CD4-positive, alpha-beta T cell treated with Interleukin-17A for 1 hour (primary cell): ENCODE results near the gene NOTCH4.
"Not testable (repeated sequence)": the region's sequence is repeated elsewhere in the genome, so short reads cannot be mapped to it uniquely, and the experiment has no call there.

Experiments used
- DNase-seq: peaks from one replicate; pipeline ENCODE4 v3.0.0-alpha.2; 2020

NOTCH4 gene

DNA sequence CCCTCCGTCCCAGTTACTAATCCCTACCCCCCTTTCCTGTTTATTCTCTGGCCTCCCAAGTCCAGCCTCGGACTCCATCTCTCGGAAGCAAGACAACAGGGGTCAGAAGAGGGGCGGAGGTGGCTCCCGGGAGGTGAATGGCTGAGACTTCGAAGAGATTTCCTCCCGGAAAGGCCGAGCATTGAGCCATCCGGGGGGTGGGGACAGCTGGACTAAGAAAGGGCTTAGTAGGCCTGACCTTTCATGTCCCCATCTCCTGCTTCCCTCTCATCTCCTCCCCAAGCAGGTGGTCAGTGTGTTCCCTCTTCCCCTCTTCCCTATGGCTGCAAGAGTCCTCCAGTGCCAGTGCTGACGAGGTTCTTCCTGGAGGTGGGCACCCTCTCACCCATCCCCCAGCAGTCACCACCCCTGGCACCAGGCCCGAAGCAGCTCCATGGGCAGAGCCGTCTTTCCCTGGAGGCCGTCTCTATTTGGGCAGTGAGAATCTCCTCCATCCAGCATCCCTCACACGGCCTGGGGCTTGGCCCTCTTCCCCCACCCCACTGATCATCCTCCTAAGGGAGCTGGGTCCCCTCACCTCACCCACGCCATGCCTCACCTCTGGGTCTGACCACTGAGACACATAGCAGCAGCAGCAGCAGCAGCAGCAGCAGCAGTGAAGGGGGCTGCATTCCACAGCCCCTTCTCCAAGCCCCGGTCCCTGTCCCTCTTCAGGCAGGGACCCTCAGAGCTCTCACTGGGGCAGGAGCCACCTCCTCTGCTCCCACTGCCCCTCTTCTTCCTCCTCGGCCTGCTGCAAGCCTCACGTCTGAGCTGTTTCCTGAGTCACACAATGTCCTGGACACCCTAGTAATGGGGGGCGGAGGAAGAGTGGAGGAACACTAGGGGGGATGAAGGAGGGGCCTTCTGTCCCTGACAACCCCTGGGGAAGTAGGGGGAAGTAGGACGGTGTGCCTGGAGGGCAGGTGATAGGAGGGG, at the start of gene NOTCH4:
Gene NOTCH4 (minus strand): TSS at position 810 of the 978 bp plus-strand sequence. CDS start 139 bp downstream, at position 671.
- no peak for DNase-seq

DNA sequence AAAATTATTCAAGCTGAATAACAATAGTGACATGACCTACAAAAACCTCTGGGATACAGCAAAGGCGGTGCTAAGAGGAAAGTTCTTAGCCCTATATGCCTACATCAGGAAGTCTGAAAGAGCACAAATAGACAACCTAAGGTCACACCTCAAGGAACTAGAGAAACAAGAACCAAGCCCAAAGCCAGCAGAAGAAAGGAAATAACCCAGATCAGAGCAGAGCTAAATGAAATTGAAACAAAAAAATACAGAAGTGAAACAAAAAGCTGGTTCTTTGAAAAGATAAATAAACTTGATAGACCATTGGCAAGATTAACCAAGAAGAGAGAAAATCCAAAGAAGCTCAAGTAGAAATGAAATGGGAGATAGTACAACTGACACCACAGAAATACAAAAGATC, 47.6 kb upstream of the NOTCH4 start:
- DNase-seq = peak; percentile 42

DNA sequence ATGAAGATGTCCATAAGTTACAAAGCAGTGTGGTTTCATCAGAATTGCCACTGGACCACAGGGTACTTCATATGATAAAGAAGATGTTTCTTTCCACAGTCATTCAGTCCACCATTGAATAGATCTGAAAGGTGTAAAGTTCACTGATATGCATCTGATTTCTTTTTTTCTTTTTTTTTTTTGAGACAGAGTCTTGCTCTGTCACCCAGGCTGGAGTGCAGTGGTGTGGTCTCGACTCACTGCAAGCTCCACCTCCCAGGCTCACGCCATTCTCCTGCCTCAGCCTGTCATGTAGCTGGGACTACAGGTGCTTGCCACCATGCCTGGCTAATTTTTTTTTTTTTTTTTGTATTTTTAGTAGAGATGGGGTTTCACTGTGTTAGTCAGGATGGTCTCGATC, 44.6 kb upstream of the NOTCH4 start:
- DNase-seq = not testable (repeated sequence)

DNA sequence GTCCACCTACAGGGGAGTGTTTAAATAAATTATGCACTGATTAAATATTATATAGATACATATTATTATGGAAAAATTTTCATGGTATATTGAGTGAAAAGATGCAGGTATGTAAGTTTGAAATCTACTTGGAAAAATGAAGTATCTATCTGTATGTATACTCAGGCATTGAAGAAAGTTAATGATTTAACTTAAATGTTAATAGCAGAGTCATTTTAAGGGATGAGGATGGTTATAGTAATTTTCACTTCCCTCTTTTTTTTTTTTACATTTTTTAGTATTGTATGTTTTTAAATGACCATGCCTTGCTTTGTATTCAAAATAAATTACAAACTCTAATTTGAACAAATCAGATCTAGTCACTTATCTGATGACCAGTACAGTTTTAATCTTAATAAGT, 43.2 kb upstream of the NOTCH4 start:
- no peak for DNase-seq

DNA sequence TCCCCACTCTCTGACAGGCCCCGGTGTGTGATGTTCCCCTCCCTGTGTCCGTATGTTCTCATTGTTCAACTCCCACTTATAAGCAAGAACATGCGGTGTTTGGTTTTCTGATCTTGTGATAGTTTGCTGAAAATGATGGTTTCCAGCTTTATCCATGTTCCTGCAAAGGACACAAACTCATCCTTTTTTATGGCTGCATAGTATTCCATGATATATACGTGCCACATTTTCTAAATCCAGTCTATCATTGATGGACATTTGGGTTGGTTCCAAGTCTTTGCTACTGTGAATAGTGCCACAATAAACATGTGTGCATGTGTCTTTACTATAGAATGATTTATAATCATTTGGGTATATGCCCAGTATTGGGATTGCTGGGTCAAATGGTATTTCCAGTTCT, 33.4 kb upstream of the NOTCH4 start:
- DNase-seq = not testable (repeated sequence)

DNA sequence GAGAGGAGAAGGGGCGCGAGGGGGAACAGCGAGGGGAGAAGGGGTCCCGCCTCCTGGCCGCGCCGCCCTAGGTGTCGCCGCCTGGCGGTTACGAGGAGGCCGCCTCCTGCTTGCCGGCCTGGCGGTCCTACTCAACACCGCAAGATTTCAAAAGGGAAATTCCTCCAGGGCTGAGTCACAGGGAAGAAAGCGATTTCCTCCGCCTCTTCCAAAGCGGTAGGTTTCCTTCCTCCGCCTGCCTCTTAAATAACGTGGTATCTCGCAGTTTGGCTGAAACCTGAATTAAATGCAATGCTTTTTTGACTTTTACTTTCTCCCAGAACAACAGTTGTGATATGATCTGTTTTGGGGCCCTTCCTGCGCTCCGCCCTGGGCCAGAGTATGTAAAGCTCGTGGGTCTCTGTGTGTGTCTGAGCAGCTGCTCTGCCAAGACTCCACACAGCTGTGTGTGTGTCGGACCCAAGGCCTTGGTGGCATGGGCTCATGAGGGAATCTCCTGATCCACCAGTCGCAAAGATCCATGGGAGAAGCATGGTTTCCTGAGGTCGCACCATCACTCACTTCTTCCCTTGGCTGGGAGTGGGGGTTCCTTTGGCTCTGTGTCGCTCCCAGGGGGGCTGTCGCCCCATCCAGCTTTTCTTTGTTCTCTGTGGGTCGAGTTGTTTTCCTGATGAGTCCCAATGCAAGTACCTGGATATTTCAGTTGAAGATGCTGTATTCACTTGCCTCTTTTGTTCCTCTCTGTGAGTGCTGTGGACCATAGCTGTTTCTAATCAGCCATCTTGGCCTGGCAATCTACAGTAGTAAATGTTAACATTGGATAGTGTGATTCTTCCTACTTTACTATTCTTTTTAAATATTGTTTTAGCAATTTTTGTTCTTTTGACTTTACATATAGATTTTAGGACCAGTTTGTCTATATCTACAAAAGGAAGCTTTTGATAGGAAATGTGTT, 31.6 kb upstream of the NOTCH4 start:
- DNase-seq = peak; percentile 68

DNA sequence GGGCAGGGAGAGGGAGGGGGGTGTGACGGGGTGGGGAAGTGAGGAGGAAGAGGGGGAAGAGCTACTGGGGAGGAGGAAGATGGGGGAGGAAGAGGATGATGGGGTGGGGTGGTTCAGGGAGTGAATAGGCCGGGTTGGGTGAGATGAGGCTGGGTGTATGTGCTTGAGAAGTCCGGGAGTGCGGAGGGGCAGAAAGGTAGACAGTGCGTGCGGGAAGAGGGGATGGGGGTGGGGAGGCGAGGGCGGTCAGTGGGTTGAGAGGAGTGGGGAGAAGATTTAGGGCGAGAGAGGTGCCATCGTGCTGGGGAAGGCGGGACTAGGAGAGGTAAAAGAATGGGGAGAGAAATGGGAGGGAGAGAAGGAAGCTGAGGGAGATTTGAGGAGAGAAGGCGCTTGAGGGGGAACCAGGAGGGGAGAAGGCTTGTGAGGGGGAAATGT, 30.9 kb upstream of the NOTCH4 start:
- no peak for DNase-seq

DNA sequence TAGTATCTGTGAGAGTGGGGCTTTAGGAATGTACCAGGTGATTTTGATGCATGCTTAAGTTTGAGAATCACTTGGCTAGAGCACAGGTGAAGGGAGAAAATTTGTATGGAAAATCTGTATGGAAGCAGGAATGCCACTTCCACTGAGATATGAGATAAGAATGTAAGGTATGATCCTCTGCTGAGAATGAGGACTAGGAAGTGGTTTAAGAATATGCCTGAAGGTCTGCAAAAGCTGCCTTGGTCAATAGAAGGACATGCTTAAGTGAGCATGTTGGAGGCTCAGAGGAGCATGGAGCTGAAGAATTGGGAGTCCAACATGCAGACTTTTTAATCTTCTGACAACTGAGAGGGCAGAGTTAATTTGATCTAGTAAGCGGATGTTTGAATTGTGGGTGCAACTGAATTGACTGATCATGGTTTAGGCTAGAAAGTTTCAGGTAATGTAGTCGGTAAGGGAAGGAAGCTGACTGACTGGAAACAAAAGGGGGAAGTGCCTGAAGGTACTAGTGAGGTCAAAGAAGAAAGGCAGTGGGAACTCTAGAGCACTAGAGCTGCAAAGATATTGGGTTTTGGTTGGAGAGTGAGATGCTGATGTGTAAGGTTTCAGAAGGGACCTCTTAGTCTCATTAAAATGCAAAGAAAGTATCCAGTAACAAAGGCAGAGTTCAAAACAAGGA, 28.6 kb upstream of the NOTCH4 start:
- DNase-seq = no peak

DNA sequence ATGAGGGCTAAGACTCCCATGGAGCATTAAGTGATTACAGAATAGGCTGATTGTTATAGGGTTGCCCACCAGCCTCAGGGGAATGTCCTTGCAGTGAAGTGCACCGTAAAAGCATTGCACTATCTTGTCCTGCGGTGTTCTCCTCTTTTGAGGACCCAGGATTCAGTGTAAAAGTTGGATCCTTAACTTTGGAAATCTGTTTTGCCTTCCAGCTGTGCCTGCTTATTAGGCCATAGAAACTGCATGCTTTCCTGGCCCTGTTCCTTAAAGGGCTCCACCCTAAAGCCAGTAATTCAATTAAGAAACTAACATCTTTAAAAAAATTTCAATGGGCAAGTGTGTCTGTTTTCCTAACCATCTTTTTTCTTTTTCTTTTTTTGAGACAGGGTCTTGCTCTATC, 25.4 kb upstream of the NOTCH4 start:
- DNase-seq = no peak

DNA sequence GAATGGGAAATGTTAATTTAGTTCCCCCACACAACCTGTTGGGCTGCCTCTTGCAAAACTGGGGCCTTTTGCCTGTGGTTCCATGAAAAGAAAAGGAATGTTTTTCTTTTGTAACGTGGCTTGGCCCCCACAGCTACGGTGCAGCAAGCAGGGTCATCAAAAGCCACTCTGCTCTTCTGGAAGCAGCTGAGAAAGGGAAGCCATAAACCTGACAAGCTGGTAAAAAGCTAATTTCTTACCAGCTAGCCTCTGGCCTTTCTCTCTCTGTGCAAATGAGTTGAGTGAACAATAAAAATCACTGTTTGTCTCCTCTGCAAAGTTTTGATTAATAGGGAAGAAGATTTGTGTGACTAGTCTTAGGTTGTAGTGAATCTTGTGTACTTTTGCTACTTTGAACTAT, 23.5 kb upstream of the NOTCH4 start:
- DNase-seq = no peak

DNA sequence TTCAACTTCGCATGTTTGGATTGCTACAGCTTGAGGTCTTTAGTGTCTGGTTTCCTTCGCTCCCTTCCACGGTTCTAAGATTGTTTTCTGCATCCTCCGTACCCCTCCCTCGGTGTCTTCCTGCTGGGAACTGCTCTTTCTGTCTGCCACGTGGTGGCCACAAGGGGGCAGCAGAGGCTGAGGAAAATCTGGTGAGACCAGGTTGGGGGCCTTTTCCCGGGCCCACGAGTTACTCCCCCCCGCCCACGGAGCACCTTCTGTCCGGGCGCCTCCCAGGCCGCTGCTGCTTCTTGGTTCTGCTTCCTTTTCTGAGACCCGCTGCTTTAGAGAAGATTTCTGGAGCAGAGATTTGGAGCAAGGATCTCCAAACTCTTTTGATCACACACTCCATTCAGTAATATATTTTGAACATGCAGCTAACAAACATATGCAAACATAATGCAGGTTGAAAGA, 21.1 kb upstream of the NOTCH4 start:
- DNase-seq = peak; percentile 76

DNA sequence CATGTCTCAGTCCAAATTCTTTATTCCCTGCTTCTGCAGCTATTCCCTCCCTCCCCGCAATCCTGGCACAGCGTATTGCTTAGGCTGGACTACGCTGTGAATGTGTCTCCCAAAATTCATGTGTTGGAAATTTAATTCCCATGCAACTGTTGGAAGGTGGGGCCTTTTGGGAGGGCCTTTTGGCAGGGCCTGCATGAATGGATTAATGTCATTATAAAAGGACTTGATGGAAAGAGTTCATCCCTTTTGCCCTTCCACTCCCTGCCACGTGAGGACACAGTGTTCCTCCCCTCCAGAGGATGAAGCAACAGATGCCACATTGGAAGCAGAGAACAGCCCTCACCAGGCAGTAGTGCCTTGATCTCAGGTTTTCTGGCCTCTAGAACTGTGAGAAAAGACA, 20.4 kb upstream of the NOTCH4 start:
- no peak for DNase-seq

DNA sequence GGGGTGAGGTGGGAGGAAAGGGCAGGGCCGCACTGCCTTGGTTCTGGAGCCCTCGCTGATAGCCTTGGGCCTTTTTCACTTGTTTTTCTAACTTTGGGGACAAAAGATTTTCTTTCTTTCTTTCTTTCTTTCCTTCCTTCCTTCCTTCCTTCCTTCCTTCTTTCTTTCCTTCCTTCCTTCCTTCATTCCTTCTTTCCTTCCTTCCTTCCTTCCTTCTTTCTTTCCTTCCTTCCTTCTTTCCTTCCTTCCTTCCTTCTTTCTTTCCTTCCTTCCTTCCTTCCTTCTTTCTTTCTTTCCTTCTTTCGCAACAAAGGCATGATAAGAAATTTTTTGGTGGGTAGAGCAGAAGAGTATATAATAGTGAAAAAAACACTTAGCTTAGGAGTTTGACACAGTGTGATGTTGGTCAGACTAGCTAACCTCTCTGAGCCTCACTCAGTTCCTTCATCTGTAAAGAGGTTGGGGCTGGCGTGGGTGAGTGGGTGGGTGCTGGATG, 18.5 kb upstream of the NOTCH4 start:
- not testable (repeated sequence) for DNase-seq

DNA sequence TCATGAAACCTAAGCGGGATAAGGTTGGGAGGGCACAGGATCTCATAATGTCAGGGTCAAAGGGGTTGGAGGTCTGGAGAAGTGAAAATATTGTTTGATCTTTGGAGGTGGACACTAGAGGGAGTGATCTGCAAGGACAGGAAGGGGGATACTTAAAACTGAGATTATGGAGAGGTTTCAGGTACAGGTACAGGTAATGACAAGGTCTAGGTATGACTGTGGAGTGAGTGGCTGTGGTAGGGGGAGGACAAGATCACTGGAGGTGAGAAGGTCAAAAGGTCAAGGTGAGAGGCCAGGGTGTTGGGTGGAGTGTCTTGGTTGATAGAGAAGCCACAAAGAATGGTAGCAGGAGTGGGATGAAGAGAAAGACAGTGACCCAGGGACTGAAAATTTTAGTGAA, 16.8 kb upstream of the NOTCH4 start:
- no peak for DNase-seq

DNA sequence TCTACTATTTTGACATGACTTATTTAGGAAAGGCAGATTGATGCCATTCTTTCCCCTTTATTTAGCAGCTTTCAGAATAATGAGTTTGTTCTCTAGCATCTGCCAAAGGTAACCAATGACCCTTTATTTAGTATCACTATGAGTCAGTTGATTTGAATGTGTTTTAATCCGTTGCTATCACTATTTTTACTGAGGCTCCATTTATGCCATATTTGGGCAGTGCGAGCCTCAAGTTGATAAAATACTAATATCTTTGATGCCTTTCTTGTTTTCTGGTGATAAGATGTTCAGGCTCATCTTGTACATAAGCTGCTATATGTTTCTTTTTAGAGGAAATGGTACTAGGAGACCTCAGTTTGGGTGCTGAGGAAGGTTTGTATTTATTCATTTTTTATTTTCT, 15.6 kb upstream of the NOTCH4 start:
- no peak for DNase-seq

DNA sequence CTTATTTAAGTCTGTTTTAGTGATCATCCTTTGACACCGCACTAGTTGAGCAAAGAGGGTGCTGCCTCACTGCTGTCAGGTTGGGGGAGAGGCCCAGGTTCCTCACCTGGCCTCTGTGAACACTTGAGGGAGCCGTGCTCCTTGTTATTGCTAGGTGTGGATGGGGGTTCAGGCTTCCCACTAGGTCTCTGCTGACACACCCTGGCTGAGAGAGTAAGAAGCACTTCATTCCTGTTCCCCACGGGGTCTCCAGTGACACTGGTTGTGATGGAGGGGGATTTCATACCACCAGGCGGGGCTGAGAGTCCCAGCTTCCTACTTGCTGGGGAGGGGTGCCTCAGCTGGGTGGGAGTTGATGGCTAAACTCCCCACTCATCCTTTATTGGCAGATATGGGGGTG, 11.1 kb upstream of the NOTCH4 start:
- peak; percentile 13 for DNase-seq

DNA sequence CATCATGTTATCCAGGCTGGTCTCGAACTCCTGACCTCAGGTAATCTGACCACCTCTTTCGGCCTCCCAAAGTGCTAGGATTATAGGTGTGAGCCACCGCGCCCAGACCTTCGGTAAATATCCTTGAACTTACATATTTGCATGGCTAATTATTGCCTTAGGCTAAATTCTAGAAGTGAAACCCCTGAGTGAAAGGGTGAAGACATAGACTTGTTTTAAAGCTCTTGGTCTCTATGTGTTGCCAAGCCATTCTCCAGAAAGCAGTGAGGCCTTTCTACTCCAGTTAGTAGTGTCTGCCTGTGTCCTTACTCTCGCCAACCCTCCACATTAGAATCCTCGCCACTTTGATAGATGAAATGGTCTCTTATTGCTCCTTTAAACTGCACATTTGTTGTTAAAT, 2.6 kb upstream of the NOTCH4 start:
- DNase-seq = no peak

DNA sequence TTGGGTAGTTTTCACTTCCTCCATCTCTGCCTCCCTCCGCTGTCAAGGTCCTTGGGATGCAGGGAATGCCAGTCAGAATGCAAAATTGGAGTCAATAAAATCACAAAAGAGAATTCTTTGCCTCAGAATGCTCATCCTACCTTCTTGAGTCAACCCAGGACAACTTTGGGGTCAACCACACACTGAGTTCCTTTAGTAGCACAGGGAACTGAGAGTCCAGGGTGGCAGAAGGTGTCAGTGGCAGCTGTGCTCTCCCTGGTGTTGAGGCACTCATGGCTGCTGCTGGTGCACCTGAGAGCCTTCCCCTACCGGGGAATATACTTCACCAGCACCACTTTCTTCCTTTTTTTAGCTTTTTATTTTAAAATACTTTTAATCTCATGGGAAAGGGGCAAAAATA, 829 bp upstream of the NOTCH4 start:
- DNase-seq = no peak

DNA sequence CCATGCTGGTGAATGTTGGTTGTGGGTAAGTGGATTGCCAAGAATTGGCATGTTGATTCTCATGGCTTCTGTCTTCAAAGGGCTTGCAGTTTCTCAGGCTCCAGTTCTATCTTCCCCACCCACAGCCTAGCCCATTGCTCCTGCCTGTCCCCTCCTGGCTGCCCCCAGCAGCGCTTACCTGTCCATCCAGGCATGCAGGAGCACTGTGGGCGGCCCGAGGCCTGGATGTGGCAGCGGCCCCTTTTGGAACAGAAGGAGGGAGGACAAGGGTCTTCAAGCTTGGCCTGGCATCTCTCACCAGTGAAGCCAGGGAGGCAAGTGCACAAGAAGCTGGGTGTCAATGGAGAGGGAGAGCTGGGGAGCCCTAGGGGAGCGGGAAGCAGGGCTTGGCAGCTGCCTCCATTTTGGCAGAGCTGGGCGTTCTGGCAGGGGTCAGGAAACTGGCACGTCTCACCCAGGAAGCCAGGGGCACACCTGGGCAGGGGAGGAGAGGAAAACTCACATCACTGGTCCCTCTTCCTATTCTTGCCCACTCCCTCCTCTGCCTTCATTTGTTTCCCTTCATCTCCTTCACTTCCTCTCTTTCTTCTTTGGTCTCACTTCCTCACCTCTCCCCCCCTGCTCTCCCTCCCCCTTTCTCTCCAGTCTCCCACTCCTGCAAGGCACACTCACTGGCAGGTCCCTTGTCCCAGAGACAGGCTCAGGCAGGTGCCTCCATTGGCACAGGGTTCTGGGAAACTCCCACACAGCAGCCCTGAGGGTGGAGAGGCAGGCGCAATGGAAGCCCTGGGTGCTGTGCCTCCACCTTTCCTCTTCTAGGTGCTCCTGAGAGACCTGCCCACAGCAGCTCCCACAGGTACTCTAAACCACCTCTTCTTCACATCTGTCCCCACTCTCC, 1.3 kb downstream of the NOTCH4 start:
- no peak for DNase-seq

DNA sequence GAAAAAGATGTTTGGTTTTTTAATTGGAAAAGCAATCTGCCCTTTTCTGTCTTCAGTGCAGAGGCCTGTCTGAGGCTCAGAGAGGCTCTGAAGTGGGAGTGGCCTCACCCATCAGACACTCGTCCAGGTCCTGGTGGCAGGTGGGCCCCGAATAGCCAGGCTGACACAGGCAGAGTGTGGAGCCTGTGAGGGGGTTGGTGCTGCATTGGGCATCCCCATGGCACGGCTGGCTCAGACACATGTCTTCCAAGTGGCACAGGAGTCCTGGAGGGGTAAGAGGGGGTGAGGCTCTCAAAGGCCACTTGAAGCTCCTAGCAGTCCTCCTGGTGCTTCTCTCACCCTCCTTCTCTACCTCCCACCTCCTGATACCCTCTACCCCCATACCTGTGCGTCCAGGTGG, 3.8 kb downstream of the NOTCH4 start:
- no peak for DNase-seq

DNA sequence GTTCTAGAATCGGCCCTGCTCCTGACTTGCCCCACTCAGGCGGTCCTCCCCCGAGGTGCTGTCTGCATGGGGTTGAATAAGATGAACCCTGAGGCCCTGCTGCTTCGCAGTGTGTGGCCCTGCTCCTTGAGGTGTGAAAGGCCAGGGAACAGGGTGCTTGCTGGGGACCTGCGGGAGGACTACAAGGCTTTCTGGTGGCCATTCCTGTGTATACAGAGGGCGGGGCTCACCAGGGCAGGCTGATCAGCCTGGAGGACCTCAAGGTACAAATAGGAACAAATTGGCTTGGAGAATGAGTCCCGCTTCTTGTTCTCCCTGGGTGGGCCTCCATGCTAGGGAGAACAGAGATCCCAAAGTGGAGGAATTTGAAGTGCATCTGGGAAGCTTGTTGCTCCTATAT, 5.7 kb downstream of the NOTCH4 start:
- DNase-seq = no peak

DNA sequence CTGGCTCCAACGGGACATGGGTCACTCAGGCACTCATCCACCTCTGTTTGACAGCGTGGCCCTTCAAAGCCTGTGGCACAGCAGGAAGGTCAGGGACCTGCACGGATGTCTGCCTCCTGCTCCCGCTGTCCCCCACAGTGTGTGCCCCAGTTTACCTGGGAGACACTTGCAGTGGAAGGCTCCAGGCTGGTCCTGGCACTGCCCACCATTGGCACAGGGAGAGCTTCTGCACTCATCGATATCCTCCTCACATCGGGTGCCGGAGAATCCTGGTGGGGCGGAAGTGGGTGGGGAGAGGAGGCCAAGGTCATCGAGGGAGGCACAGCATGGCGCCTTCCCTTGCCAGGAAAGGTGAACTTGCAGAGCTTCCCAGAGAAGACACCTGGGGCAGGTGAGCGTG, 6.9 kb downstream of the NOTCH4 start:
- no peak for DNase-seq
